Activated CD8-positive, alpha-beta memory T cell treated with anti-CD3 and anti-CD28 coated beads, Interleukin-2, amount 50 U/mL, for 1 hour (primary cell): ENCODE results near the gene GAL3ST2.
"Not testable (repeated sequence)": the region's sequence is repeated elsewhere in the genome, so short reads cannot be mapped to it uniquely, and the experiment has no call there.

Experiments used
- DNase-seq: peaks from one replicate; pipeline ENCODE4 v3.0.0-alpha.2; 2020; ENCODE audit errors: extremely low read depth

GAL3ST2 gene

GRCh38 chr2:241820625-241821384 lies 44.2 kb downstream of the GAL3ST2 start:
- no peak for DNase-seq

- no peak for DNase-seq
Measured at GRCh38 chr2:241821460-241822263, 45.0 kb downstream of the GAL3ST2 start.

- DNase-seq, result no peak
Measured at GRCh38 chr2:241822264-241822623, 45.6 kb downstream of the GAL3ST2 start.

GRCh38 chr2:241823531-241824437 lies 47.2 kb downstream of the GAL3ST2 start:
- not testable (repeated sequence) for DNase-seq

GRCh38 chr2:241827394-241827793 lies 50.8 kb downstream of the GAL3ST2 start:
- DNase-seq, result no peak

- DNase-seq, result no peak
Measured at GRCh38 chr2:241833101-241833663, 56.6 kb downstream of the GAL3ST2 start.

- not testable (repeated sequence) for DNase-seq
Measured at GRCh38 chr2:241833756-241834526, 57.3 kb downstream of the GAL3ST2 start.

GRCh38 chr2:241834527-241835210 lies 58.0 kb downstream of the GAL3ST2 start:
- DNase-seq, result no peak

GRCh38 chr2:241835611-241836010 lies 59.0 kb downstream of the GAL3ST2 start:
- DNase-seq, result no peak

GRCh38 chr2:241836292-241836691 lies 59.7 kb downstream of the GAL3ST2 start:
- no peak for DNase-seq

GRCh38 chr2:241837197-241837965 lies 60.8 kb downstream of the GAL3ST2 start:
- no peak for DNase-seq

GRCh38 chr2:241841181-241842066 lies 64.8 kb downstream of the GAL3ST2 start:
- DNase-seq, result no peak

- DNase-seq, result no peak
Measured at GRCh38 chr2:241842067-241842415, 65.4 kb downstream of the GAL3ST2 start.

GRCh38 chr2:241842620-241843211 lies 66.1 kb downstream of the GAL3ST2 start:
- DNase-seq, result peak; percentile 48

GRCh38 chr2:241843321-241844065 lies 66.9 kb downstream of the GAL3ST2 start:
- no peak for DNase-seq

- DNase-seq, result peak; percentile 69
Measured at GRCh38 chr2:241844066-241844728, 67.6 kb downstream of the GAL3ST2 start.
